K562 (cell line): ENCODE data around the gene ZBTB20. TPM values are rescaled to one million over a fixed set of nuclear protein-coding genes. Genes with fewer than 3 reads are reported as not detected.

Experiments
- ATAC-seq: fragments of 200-7000 bp; cut with Tn5 transposase; 3 replicates; pipeline ENCODE4 v1.9.1; 2020; ENCODE audit warnings: moderate library complexity
- BruUV-seq: library from RNA; stranded (reverse); fragments of 400-500 nt; replicated peaks from 2 replicates; lab custom pipeline; 2021; lab: Mats Ljungman, UMichigan
- CTCF ChIA-PET: fragments of 300-600 bp; formaldehyde crosslinking; extraction: SDS; loops from one replicate; lab custom pipeline; 2021; ENCODE audit warnings: low intra/inter-chr PET ratio; lab: Yijun Ruan, JAX
- POLR2A ChIA-PET: fragments of 300-600, 350-650 bp; sonication (Branson Sonifier 250); formaldehyde crosslinking; extraction: SDS; loops from one replicate; lab custom pipeline; 2021; ENCODE audit warnings: antibody characterized with exemption, inconsistent platforms; lab: Yijun Ruan, JAX
- DNase-seq, 4 experiments: peaks; one replicate each; pipeline versions ENCODE4 v3.0.0 to v3.0.0-alpha.2; 2011 to 2018; ENCODE audit warnings: low spot score in 3 of 4, mixed read lengths in 3 of 4; ENCODE audit errors: extremely low read depth in 1 of 4
- FAIRE-seq: peaks from 2 replicates; lab custom pipeline; 2011; peaks lifted over from hg19 to GRCh38; lab: Jason Lieb, UNC
- H2AFZ ChIP-seq: 2 replicates; pipeline ENCODE4 v1.6.0; 2011; ENCODE audit warnings: low read depth, low read length, control low read depth, inconsistent platforms
- H3K27ac ChIP-seq: fragments of 200-600 bp; 3 replicates; pipeline ENCODE4 v1.8.0; 2011; ENCODE audit warnings: low read depth, mild to moderate bottlenecking, control low read depth, inconsistent platforms, low read length, moderate library complexity, mixed read lengths; ENCODE audit errors: extremely low read depth
- H3K27me3 ChIP-seq, 2 experiments: fragments of 300-600 bp in 1 of 2; 2 replicates in 1 of 2; 3 replicates in 1 of 2; pipeline versions ENCODE4 v1.6.0 to v1.8.0; 2011; ENCODE audit warnings: inconsistent platforms in 2 of 2, low read length in 2 of 2, mild to moderate bottlenecking in 1 of 2, mixed read lengths in 1 of 2, moderate library complexity in 1 of 2; ENCODE audit not compliant: control insufficient read depth in 2 of 2, insufficient read depth in 2 of 2
- H3K36me3 ChIP-seq: fragments of 300-600 bp; 3 replicates; pipeline ENCODE4 v1.8.0; 2011; ENCODE audit warnings: mild to moderate bottlenecking, low read length, inconsistent platforms; ENCODE audit not compliant: control insufficient read depth, insufficient read depth
- H3K4me1 ChIP-seq, 2 experiments: fragments of 200-600 bp in 1 of 2; replicated peaks in 1 of 2; 2 replicates in 1 of 2; 3 replicates in 1 of 2; pipeline versions ENCODE4 v1.5.1 to v1.8.0; 2011; ENCODE audit warnings: inconsistent platforms in 2 of 2, low read length in 2 of 2, mild to moderate bottlenecking in 1 of 2, mixed read lengths in 1 of 2, moderate library complexity in 1 of 2; ENCODE audit not compliant: control insufficient read depth in 2 of 2, insufficient read depth in 2 of 2
- H3K4me2 ChIP-seq: 2 replicates; pipeline ENCODE4 v1.6.1; 2011; ENCODE audit warnings: low read length, control low read depth, inconsistent platforms, mixed read lengths; ENCODE audit not compliant: insufficient read depth
- H3K4me3 ChIP-seq: fragments of 200-600 bp; sonication (generic), shearing (Covaris generic); 2 replicates; pipeline ENCODE4 v1.5.1; 2016; ENCODE audit warnings: control low read depth, inconsistent platforms
- H3K79me2 ChIP-seq: fragments of 200-600 bp; 3 replicates; pipeline ENCODE4 v1.8.0; 2011; ENCODE audit warnings: low read length, inconsistent platforms; ENCODE audit not compliant: control insufficient read depth, insufficient read depth
- H3K9ac ChIP-seq, 2 experiments: 2 replicates each; pipeline versions ENCODE4 v1.6.0 to v1.6.1; 2011; ENCODE audit warnings: low read depth in 2 of 2, low read length in 2 of 2, control low read depth in 1 of 2, inconsistent platforms in 1 of 2, mild to moderate bottlenecking in 1 of 2, mixed read lengths in 1 of 2; ENCODE audit not compliant: insufficient read depth in 1 of 2
- H3K9me1 ChIP-seq: one replicate; pipeline ENCODE4 v1.6.0; 2011; ENCODE audit warnings: inconsistent platforms, mild to moderate bottlenecking, low read length, moderate library complexity; ENCODE audit not compliant: control insufficient read depth, insufficient read depth
- H3K9me3 ChIP-seq: replicated peaks from 2 replicates; pipeline ENCODE4 v1.5.1; 2011; ENCODE audit warnings: low read depth, low read length, inconsistent platforms; ENCODE audit not compliant: control insufficient read depth, insufficient read depth
- H4K20me1 ChIP-seq: replicated peaks from 2 replicates; pipeline ENCODE4 v1.6.1; 2011; ENCODE audit warnings: low read length, inconsistent platforms, mixed read lengths; ENCODE audit not compliant: control insufficient read depth, insufficient read depth
- ARNT ChIP-seq, 2 experiments: fragments of 450-650 bp; IDR thresholded peaks; 2 replicates each; pipeline ENCODE4 v1.6.1; 2016; ENCODE audit warnings: mild to moderate bottlenecking in 1 of 2
- BRD9 ChIP-seq: fragments of 450-650 bp; IDR thresholded peaks from 2 replicates; pipeline ENCODE4 v1.6.1; 2018; ENCODE audit warnings: low read depth; ENCODE audit not compliant: partially characterized antibody
- CUX1 ChIP-seq: fragments of 200-800 bp; sonication (Bioruptor generic); IDR thresholded peaks from 2 replicates; pipeline ENCODE4 v1.6.1; 2016; ENCODE audit warnings: missing genetic modification characterization, missing compliant biosample characterization
- HES1 ChIP-seq: fragments of 450-650 bp; IDR thresholded peaks from 2 replicates; pipeline ENCODE4 v1.6.1; 2016; ENCODE audit warnings: low read depth, mild to moderate bottlenecking, moderate library complexity
- NCOA4 ChIP-seq: fragments of 450-650 bp; IDR thresholded peaks from 2 replicates; pipeline ENCODE4 v1.6.1; 2018; ENCODE audit warnings: mild to moderate bottlenecking; ENCODE audit not compliant: partially characterized antibody
- RBM34 ChIP-seq: fragments of 200-400 bp; formaldehyde crosslinking; IDR thresholded peaks from 2 replicates; pipeline ENCODE4 v1.6.1; 2018; ENCODE audit warnings: low read length, borderline replicate concordance; ENCODE audit not compliant: insufficient read depth
- RNF2 ChIP-seq: sonication (generic); IDR thresholded peaks from 2 replicates; pipeline ENCODE4 v1.6.1; 2016
- SREBF2 ChIP-seq: sonication (generic); formaldehyde crosslinking; IDR thresholded peaks from 2 replicates; pipeline ENCODE4 v1.4.0; 2020; ENCODE audit warnings: mild to moderate bottlenecking, missing genetic modification reagents
- TAL1 ChIP-seq: fragments of 450-650 bp; IDR thresholded peaks from 2 replicates; pipeline ENCODE4 v1.6.1; 2016; ENCODE audit warnings: mild to moderate bottlenecking
- ZNF282 ChIP-seq: sonication (generic); formaldehyde crosslinking; IDR thresholded peaks from 2 replicates; pipeline ENCODE4 v1.8.1; 2023; ENCODE audit warnings: missing genetic modification reagents
- WGBS: fragments of 100-300 bp; shearing (Covaris generic); methylation state at CpG from one replicate; pipeline ENCODE4 v1.1.6; 2016; ENCODE audit warnings: low coverage, mixed read lengths; ENCODE audit not compliant: insufficient coverage; ENCODE audit errors: missing lambda C conversion rate; 5-methylcytosine and 5-hydroxymethylcytosine counted together
- in situ Hi-C: fragments of 300-500 bp; cut with MboI; formaldehyde crosslinking; loops from 4 replicates; pipeline ENCODE4 v1.15.0; 2018; ENCODE audit warnings: inconsistent platforms, mixed read lengths
- intact Hi-C: fragments of 100-400 bp; cut with micrococcal nuclease; formaldehyde crosslinking; loops from 2 replicates; pipeline ENCODE4 v1.14.2; 2022
- polyA plus RNA-seq, 8 experiments: library from polyadenylated mRNA; depleted of rRNA in 4 of 8; stranded (reverse) in 5 of 8; unstranded in 3 of 8; fragments of >200 nt; fragmentation: Nextera tagmentation in 2 of 8; fragmentation: Illumina TruSeq in 1 of 8; extraction: Ambion mirVana in 2 of 8; extraction: Trizol in 1 of 8; gene quantifications; 2 replicates each; pipeline versions ENCODE4 v1.2.1 to v1.2.3, GENCODE V29; 2011 to 2014; ENCODE audit warnings: inconsistent platforms in 1 of 8, missing spikeins in 1 of 8
- total RNA-seq, 7 experiments: library from RNA; depleted of rRNA in 6 of 7; stranded (reverse); fragments of >200 nt in 6 of 7; fragmentation: Illumina TruSeq in 2 of 7; extraction: Trizol in 2 of 7; gene quantifications; 2 replicates each; pipeline versions ENCODE4 v1.2.1 to v1.2.3, GENCODE V29; 2011 to 2021; ENCODE audit warnings: low replicate concordance in 1 of 7

The ZBTB20 gene
- total and polyA plus RNA-seq, 9 of the 15 experiments (the other 6 are each of a cell fraction or from before 2014, with no cell fraction given), result 0.17 to 1.7 (median 0.45) TPM

GRCh38 chr3:114709102-114709501, 438.0 kb downstream of the ZBTB20 start:
- Histone ChIP-seq H3K9ac (no peak overlapping the region), H3K9me3 (no peaks in the 10 kb centered on the region)
- DNase-seq, result no peak
- TF ChIP-seq ZNF282 (CRISPR knock-in tag), result no peak
- TF ChIP-seq NCOA4, result no peak
- no peak for TF ChIP-seq HES1
- no peak for TF ChIP-seq RNF2
- no peak for TF ChIP-seq TAL1
- no peak for TF ChIP-seq ARNT (IDR thresholded peaks at IDR 0.05)
- no peak for TF ChIP-seq SREBF2
- TF ChIP-seq CUX1, result no peak
- TF ChIP-seq RBM34, result no peak
- TF ChIP-seq BRD9, result no peak
- TF ChIP-seq, all 486 proteins: peak for 0
- WGBS, result 0% methylated on average over 1 of the region's 1 CpG
- Histone ChIP-seq H4K20me1 (no peaks in the 10 kb centered on the region), H3K27me3 (no peaks in the 10 kb centered on the region), H3K9me1 (no peaks in the 10 kb centered on the region), H3K36me3 (no peaks in the 10 kb centered on the region), H2AFZ (no peak overlapping the region), H3K79me2 (no peaks in the 10 kb centered on the region), H3K27ac (no peak overlapping the region), H3K4me2 (no peak overlapping the region), H3K4me1 (no peaks in the 10 kb centered on the region), H3K4me3 (no peak overlapping the region)
- ChIA-PET POLR2A (no interaction called here), CTCF (no interaction called here)
- BruUV-seq, result no TSS peak
- intact Hi-C loops (no loop called here), in situ Hi-C loops (no loop called here)
- FAIRE-seq (no peak), ATAC-seq (no peak)
